HG03139 (cell line): ENCODE measurements around the gene OR4C13.
"Not testable (repeated sequence)": the region's sequence is repeated elsewhere in the genome, so short reads cannot be mapped to it uniquely, and the experiment has no call there.

Experiments
- ATAC-seq: cut with Tn5 transposase; IDR thresholded peaks from one replicate; pipeline ENCODE4 v1.9.1; 2021; ENCODE audit not compliant: unreplicated experiment

The OR4C13 gene

DNA sequence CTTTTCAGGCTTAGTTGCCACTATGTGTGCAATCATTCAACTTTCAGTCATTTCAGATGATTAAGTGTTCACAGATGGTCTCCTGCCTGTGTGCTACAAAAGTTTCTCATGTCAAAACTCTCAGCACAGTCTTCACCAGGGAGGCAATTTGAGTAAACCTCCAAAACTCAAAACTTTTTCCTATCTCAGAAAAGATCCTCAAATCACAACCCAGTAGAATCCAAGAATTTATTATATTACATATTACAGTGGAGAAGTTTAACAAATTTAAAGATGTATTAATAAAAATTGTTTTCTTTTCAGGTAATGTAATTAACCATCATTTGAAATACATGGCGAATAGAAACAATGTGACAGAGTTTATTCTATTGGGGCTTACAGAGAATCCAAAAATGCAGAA is at the start of gene OR4C13:
Gene OR4C13, plus strand, starts transcription at position 301 of the 400 bp plus-strand sequence. Its CDS starts 32 bp downstream, at position 333.
- no peak for ATAC-seq

DNA sequence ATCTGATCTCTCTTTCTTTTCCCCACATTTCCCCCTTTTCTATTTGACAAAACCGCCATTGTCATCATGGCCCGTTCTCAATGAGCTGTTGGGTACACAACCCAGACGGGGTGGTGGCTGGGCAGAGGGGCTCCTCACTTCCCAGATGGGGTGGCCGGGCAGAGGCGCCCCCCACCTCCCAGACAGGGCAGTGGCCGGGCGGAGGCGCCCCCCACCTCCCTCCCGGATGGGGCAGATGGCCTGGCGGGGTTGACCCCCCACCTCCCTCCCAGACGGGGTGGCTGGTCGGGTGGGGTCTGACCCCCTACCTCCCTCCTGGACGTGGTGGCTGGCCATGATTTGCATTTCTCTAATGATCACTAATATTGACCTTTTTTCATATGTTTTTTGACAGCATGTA is 40.7 kb upstream of the OR4C13 start:
- not testable (repeated sequence) for ATAC-seq

DNA sequence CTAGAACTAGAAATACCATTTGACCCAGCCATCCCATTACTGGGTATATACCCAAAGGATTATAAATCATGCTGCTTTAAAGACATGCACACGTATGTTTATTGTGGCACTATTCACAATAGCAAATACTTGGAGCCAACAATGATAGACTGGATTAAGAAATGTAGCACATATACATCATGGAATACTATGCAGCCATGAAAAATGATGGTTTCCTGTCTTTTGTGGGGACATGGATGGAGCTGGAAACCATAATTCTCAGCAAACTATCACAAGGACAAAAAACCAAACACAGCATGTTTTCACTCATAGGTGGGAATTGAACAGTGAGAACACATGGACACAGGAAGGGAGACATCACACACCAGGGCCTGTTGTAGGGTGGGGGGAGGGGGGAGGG is 3.5 kb upstream of the OR4C13 start:
- ATAC-seq, result not testable (repeated sequence)

DNA sequence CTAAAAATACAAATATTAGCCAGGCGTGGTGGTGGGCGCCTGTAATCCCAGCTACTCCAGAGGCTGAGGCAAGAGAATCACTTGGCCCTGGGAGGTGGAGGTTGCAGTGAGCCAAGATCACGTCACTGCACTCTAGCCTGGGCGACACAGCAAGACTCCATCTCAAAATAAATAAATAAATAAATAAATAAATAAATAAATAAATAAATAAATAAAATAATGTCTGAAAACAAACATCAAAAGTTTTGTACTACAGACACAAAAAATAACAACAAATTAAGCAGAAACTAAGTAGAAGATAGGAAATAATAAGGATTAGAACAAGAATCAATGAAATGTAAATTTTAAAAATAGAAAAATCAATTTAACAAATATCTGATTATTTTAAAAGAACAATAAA is 21.2 kb downstream of the OR4C13 start:
- ATAC-seq, result not testable (repeated sequence)

DNA sequence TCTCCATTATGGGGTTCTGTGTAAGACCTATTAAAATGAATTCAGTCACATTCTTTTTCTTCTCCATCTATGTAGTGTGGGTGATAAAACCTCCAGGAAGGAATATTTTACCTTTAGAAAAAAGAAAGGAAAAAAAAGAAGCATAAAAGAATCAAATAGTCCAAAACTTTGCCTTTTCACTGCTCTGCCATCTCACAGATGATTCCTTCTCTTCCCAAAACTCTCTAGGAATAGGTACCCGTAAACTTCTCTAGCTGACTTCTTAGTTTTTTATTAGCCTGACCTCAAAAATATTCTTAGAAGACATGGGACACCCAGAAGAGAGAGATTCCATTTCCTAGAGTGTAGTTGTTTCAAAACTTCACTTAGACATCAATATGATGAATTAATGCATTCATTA is 30.2 kb downstream of the OR4C13 start, which contains the start of gene OR4C12:
Gene OR4C12, minus strand, starts transcription at position 101 of the 400 bp plus-strand sequence. Its CDS starts 34 bp downstream, at position 67.
- not testable (repeated sequence) for ATAC-seq

DNA sequence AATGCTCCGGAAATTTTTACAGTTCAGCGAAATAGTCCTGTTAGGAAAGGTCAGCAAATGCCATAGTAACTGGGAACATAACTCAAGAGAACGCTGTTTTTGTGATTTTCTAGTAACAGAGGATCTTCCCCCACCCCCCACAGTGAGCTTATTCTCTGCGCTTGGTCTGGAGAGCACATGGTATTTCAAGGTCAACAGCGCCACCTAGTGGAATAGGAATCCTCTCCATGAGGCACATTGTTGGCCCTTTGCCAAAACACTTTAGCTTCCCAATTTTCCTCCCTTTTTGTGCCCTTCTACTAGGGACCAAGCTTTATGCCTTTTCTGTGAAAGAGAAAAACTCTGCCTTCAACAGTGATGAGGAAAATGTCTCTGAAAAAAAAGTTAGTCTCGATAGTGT is 43.4 kb downstream of the OR4C13 start:
- no peak for ATAC-seq
